Spleen (tissue), 11 donors: ENCODE data around the gene SIGLEC11. TPM values are rescaled to one million over a fixed set of nuclear protein-coding genes. Genes with fewer than 3 reads are reported as not detected.

Experiments used
- DNase-seq: peaks from one replicate; pipeline ENCODE4 v3.0.0-alpha.2; 2020
- H3K27ac ChIP-seq, 8 donors: fragments of 200-600 bp; sonication (generic) in 7 of 8; 1 replicate in 4 of 8; 2 replicates in 4 of 8; pipeline versions ENCODE4 v1.5.0 to v1.8.0; 2016 to 2021; ENCODE audit warnings: inconsistent platforms in 4 of 8, mild to moderate bottlenecking in 4 of 8, moderate library complexity in 1 of 8
- H3K27me3 ChIP-seq, 7 donors: fragments of 200-600 bp; sonication (generic) in 6 of 7; replicated peaks in 1 of 7; 1 replicate in 4 of 7; 2 replicates in 3 of 7; pipeline versions ENCODE4 v1.5.0 to v1.8.0; 2016 to 2021; ENCODE audit warnings: inconsistent platforms in 3 of 7, mild to moderate bottlenecking in 1 of 7
- H3K36me3 ChIP-seq, 6 donors: fragments of 200-600 bp; sonication (generic) in 5 of 6; 1 replicate in 4 of 6; 2 replicates in 2 of 6; pipeline versions ENCODE4 v1.5.0 to v1.8.0; 2016 to 2021; ENCODE audit warnings: inconsistent platforms in 2 of 6
- H3K4me1 ChIP-seq, 6 donors: fragments of 200-600 bp; sonication (generic) in 5 of 6; 1 replicate in 3 of 6; 2 replicates in 3 of 6; pipeline versions ENCODE4 v1.5.0 to v1.8.0; 2016 to 2021; ENCODE audit warnings: inconsistent platforms in 3 of 6
- H3K4me3 ChIP-seq, 8 donors: fragments of 200-600 bp; sonication (generic) in 7 of 8; 1 replicate in 4 of 8; 2 replicates in 4 of 8; pipeline versions ENCODE4 v1.5.0 to v1.8.0; 2016 to 2021; ENCODE audit warnings: inconsistent platforms in 4 of 8, mild to moderate bottlenecking in 4 of 8, moderate library complexity in 2 of 8
- H3K9me3 ChIP-seq, 8 donors: fragments of 200-600 bp; sonication (generic) in 7 of 8; 1 replicate in 4 of 8; 2 replicates in 4 of 8; pipeline versions ENCODE4 v1.5.0 to v1.8.0; 2016 to 2021; ENCODE audit warnings: inconsistent platforms in 4 of 8
- CTCF ChIP-seq, 11 experiments: fragments of 200-600 bp in 7 of 11; fragments of 450-650 bp in 4 of 11; sonication (generic) in 4 of 11; IDR thresholded peaks in 8 of 11; conservative IDR thresholded peaks in 3 of 11; 1 replicate in 7 of 11; 2 replicates in 4 of 11; pipeline versions ENCODE4 v1.4.0 to v1.8.0; 2016 to 2021; ENCODE audit warnings: antibody characterized with exemption in 11 of 11, inconsistent platforms in 4 of 11, mild to moderate bottlenecking in 1 of 11
- POLR2A ChIP-seq, 3 donors: fragments of 450-650 bp; IDR thresholded peaks; one replicate each; pipeline ENCODE4 v1.5.1; 2017; ENCODE audit warnings: antibody characterized with exemption in 3 of 3, mild to moderate bottlenecking in 1 of 3
- POLR2AphosphoS5 ChIP-seq, 3 donors: sonication (generic); formaldehyde crosslinking; IDR thresholded peaks; one replicate each; pipeline ENCODE4 v1.5.1; 2017; ENCODE audit warnings: antibody characterized with exemption in 3 of 3
- WGBS, 5 donors: extraction: QIAGEN DNeasy Blood & Tissue Kit in 3 of 5; methylation state at CpG; one replicate each; pipeline versions ENCODE4 v1.1.5 to v1.1.7; 2013 to 2018; 5-methylcytosine and 5-hydroxymethylcytosine counted together
- intact Hi-C: fragments of 100-400 bp; cut with DNase I; formaldehyde crosslinking; loops from one replicate; pipeline ENCODE4 v1.15.0; 2023; ENCODE audit warnings: low total_unique reads
- polyA plus RNA-seq, 3 donors: library from polyadenylated mRNA; stranded (reverse); fragments of 200-250 nt; gene quantifications; one replicate each; pipeline ENCODE4 v1.2.1, GENCODE V29; 2013
- total RNA-seq, 7 donors: library from RNA; depleted of rRNA in 3 of 7; stranded (reverse); fragments of >200 nt in 3 of 7; fragmentation: NEBNext Ultra II Directional in 4 of 7; extraction: Animal tissue kit (Norgen Biotek cat#: 25700) in 4 of 7; gene quantifications; one replicate each; pipeline versions ENCODE4 v1.1.0 to v1.2.1, GENCODE V29; 2016 to 2021
- donor health status: healthy with polysubstance abuse.
- donor health status: DM: no; HTN: no; CAD: no; lungs with moderate emphysema.
- donor health status: DM: no; HTN: no; CAD: no.
- donor health status: Bipolar disorder and iron deficiency.
- donor health status: healthy.
- donor health status: DM: no; HTN: no; CAD: no.
- donor health status: DM: yes; HTN: yes; CAD: no.

SIGLEC11 gene
- total and polyA plus RNA-seq, 10 donors = 2.2 to 97.5 (median 40.1) TPM

- TF ChIP-seq POLR2AphosphoS5 (IDR thresholded peaks at IDR 0.05) (no peak), POLR2A (IDR thresholded peaks at IDR 0.05) (no peak), CTCF (IDR thresholded peaks at IDR 0.05 in 8 of 11, conservative IDR thresholded peaks at IDR 0.05 in 3 of 11) (no peak)
- 59 to 73% (median 68%) methylated on average over 9 of the region's 9 CpGs for WGBS, 5 donors
- DNase-seq = no peak
- H3K4me1 ChIP-seq = peaks cover 32 to 78% (median 57%) of the 10 kb centered on the region in 6 donors
- peak overlapping the region in 3 of 8 donors; percentile 33 to 56 (median 48) for H3K4me3 ChIP-seq
- intact Hi-C loops = no loop called here
- no peaks in the 10 kb centered on the region for H3K9me3 ChIP-seq
- H3K27me3 ChIP-seq = peaks cover 0 to 15% (median 0%) of the 10 kb centered on the region in 7 donors
- peaks cover 0 to 9% (median 0%) of the 10 kb centered on the region in 6 donors for H3K36me3 ChIP-seq
- H3K27ac ChIP-seq = peak overlapping the region; percentile 42 to 87 (median 70)
Measured at GRCh38 chr19:49956115-49956495, 4.9 kb downstream of the SIGLEC11 start.

- H3K9me3 ChIP-seq = no peaks in the 10 kb centered on the region
- peaks cover 0 to 23% (median 0%) of the 10 kb centered on the region in 7 donors for H3K27me3 ChIP-seq
- H3K27ac ChIP-seq = peak overlapping the region in 7 of 8 donors; percentile 58 to 87 (median 76)
- intact Hi-C loops = no loop called here
- peak overlapping the region in 4 of 8 donors; percentile 4 to 56 (median 30) for H3K4me3 ChIP-seq
- WGBS, 5 donors = 56 to 74% (median 68%) methylated on average over 11 of the region's 11 CpGs
- H3K4me1 ChIP-seq = peaks cover 32 to 89% (median 61%) of the 10 kb centered on the region in 6 donors
- DNase-seq = peak; percentile 52
- TF ChIP-seq POLR2A (IDR thresholded peaks at IDR 0.05) = no peak
- no peak for TF ChIP-seq CTCF (IDR thresholded peaks at IDR 0.05 in 8 of 11, conservative IDR thresholded peaks at IDR 0.05 in 3 of 11)
- peaks cover 0 to 20% (median under 1%) of the 10 kb centered on the region in 6 donors for H3K36me3 ChIP-seq
Measured at GRCh38 chr19:49954933-49955332, 6.0 kb downstream of the SIGLEC11 start.

- Histone ChIP-seq H3K27ac (peak overlapping the region; percentile 58 to 87 (median 70)), H3K9me3 (no peaks in the 10 kb centered on the region), H3K4me3 (peak overlapping the region in 2 of 8 donors; percentile 48 to 56), H3K36me3 (peaks cover 0 to 27% (median 4%) of the 10 kb centered on the region in 6 donors), H3K27me3 (peaks cover 0 to 23% (median 0%) of the 10 kb centered on the region in 7 donors), H3K4me1 (peaks cover 32 to 93% (median 61%) of the 10 kb centered on the region in 6 donors)
- no peak for TF ChIP-seq POLR2A (IDR thresholded peaks at IDR 0.05)
- no peak for TF ChIP-seq POLR2AphosphoS5 (IDR thresholded peaks at IDR 0.05)
- TF ChIP-seq CTCF (IDR thresholded peaks at IDR 0.05 in 8 of 11, conservative IDR thresholded peaks at IDR 0.05 in 3 of 11) = no peak
- peak; percentile 48 for DNase-seq
- intact Hi-C loops = no loop called here
- 9 to 21% (median 16%) methylated on average over 10 to 12 of the region's 12 CpGs for WGBS, 5 donors
Measured at GRCh38 chr19:49954092-49954829, 6.7 kb downstream of the SIGLEC11 start.

- no peak for TF ChIP-seq POLR2A (IDR thresholded peaks at IDR 0.05)
- no peak for TF ChIP-seq POLR2AphosphoS5 (IDR thresholded peaks at IDR 0.05)
- no peak for DNase-seq
- H3K9me3 ChIP-seq = no peaks in the 10 kb centered on the region
- peaks cover 32 to 89% (median 59%) of the 10 kb centered on the region in 6 donors for H3K4me1 ChIP-seq
- peak overlapping the region in 7 of 8 donors; percentile 51 to 87 (median 76) for H3K27ac ChIP-seq
- intact Hi-C loops = no loop called here
- H3K27me3 ChIP-seq = peaks cover 0 to 20% (median 0%) of the 10 kb centered on the region in 7 donors
- H3K4me3 ChIP-seq = peak overlapping the region in 2 of 8 donors; percentile 6 to 48
- WGBS, 5 donors = 18 to 42% (median 33%) methylated on average over 7 of the region's 7 CpGs
- H3K36me3 ChIP-seq = peaks cover 0 to 36% (median 4%) of the 10 kb centered on the region in 6 donors
Measured at GRCh38 chr19:49953416-49953815, 7.6 kb downstream of the SIGLEC11 start.
